Right hindlimb (tissue), 1 donor: ENCODE data around the gene ZNF45.
"Not testable (repeated sequence)": the region's sequence is repeated elsewhere in the genome, so short reads cannot be mapped to it uniquely, and the experiment has no call there.

Experiments
- DNase-seq: peaks from one replicate; pipeline ENCODE4 v3.0.0-alpha.2; 2018

The ZNF45 gene

DNA sequence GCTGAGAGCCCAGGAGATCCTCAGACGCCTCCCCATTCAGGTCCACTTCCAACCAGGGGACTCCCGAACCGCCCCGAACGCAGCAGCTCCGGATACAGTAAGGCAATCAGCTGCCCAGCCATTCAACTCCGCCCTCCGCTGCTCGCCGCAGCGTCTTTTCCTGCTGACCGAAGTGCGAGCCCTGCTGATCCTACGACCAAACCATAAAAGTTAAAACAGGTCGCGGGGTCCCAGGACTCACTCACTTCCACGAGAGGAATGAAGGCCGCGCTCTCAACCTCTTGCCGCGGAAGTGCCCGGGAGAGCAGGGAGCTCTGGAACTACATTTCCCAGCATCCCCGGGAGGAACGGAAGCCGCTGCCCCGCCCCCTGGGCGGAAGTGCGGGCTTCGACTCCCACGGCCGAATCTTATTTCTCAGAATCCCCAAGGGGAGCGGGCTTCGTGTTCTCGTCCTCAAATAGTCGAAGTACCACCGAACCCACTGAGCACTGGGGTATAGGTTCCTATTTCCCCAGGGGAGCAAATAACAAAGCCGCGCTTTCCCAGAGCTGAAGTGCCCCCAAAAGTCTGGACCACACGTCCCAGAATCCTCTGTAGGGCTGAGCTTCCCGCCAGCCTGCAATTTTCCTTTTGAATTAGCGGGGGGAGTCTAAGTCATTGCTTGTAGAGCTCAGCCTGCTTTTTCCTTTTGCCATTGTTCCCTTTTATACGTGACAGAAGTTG, at the start of gene ZNF45:
TSS of gene ZNF45 (minus strand) at position 298 of the 724 bp plus-strand sequence. CDS start 13,097 bp downstream, outside the sequence.
- DNase-seq: peak; percentile 95

DNA sequence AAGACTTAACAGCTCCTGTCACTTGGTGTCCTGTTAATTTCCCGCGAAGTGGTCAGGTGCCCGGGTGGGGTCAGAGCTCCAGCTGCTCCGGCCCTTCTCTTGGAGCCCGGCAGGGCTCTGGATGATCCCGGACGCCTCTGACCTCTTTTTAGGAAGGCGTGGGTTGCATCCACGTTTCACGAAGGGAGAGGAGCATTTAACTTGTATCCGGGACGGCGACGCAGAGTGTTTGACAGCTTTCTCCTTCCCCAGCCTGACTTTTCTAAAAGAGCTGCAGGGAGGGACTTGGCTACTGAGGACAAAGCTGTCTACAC, 49.6 kb upstream of the ZNF45 start:
- no peak for DNase-seq

DNA sequence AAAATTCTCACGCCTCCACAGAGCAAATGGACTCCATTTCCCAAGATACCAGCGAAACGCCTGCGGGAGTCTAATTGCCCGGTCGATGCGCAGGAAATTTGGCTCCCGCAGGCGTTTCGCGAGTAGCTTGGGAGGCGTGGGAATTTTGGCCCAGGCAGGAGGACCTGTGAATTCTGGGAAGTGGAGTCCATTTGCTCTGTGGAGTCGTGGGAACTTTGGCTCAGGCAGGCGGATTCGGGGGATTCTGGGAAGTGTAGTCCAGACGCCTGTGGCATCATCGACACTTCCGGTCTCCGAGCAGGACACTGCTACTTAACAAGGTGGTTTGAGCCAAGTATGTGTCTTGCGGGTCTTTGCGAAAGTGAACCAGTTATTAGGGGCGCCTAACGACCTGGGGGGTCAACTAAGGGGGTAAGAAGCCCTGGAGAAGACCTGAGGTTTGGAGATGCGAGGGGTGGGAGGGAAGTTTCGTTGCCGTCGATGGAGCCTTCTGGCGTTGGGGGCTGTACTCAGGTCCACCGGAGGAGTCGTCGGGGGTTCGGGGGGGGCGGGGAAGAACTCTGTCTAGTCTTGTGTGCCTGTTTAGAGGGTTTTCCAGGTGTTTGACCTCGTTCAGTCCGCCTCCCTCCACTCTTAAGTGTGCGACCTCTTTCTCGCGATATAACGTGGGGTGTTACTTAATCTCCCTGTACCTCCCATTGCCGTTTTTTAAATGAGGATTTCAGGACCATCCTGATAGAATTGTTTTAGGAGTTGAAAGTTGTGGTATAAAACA, 49.0 kb upstream of the ZNF45 start, which contains the start of gene ZNF155:
TSS of gene ZNF155 (plus strand) at position 277 of the 775 bp plus-strand sequence. CDS start 4,356 bp downstream, outside the sequence.
- DNase-seq: peak; percentile 95

DNA sequence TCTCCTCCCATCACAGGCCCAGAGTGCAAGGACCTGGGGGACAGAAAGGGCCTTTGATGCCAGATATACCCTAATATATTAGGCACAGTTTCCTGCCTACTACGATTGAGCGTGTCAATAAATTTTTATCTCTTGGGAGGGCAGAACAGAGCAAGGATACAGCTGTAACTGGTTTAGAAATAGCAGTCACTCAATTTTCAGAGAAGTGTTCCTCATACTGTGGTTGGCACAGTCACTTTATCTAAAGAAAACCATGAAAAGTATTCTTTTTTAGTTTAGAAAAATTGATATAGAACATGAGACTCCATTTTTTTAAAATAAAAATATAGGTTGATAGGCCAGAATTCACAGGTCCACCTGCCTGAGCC, 48.4 kb upstream of the ZNF45 start:
- DNase-seq: no peak

DNA sequence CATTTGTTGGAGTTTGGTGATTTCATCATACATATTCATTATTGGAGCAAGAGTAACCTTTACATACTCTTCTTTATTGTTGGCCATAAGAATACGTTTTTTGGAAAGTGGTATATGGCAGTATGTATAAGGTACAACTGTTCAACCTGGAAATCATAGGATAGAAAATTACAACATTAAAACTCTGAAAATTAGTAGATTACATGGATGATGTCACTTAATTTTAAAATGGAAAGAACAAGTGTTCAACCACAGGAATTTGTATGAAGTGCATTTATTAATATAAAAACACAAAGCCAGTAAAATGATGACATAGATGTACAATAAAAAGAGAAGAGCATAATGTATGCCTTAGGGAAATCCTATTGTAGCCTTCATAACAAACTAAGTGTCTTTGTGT, 41.6 kb upstream of the ZNF45 start:
- DNase-seq: no peak

DNA sequence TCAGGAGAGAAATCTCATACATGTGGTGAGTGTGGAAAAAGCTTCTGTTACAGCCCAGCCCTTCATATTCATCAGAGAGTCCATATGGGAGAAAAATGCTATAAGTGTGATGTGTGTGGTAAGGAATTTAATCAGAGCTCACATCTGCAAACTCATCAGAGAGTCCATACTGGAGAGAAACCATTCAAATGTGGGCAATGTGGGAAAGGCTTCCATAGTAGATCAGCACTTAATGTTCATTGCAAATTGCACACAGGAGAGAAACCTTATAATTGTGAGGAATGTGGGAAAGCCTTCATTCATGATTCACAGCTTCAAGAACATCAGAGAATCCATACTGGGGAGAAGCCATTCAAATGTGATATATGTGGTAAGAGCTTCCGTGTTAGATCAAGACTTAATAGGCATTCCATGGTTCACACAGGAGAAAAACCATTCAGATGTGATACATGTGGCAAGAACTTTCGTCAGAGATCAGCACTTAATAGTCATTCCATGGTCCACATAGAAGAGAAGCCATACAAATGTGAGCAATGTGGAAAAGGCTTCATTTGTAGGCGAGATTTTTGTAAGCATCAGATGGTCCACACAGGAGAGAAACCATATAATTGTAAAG, 31.1 kb upstream of the ZNF45 start:
- no peak for DNase-seq

DNA sequence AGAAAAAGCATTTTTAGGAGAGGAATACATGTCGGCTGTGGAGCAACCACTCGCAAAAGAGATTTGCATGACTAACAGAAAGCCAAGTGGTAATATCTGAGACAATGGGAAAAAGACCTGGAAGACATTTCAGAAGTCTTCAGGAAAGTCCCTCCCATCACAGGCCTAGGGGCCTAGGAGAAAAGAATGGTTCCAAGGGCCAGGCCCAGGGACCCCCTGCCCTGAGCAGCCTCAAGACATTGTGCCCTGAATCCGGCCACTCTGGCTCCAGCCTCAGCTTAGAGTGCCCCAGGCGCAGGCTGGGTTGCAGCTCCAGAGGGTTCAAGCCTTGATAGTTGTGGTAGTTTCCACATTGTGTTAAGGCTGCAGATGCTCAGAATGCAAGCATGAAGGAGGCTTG, 25.3 kb upstream of the ZNF45 start:
- no peak for DNase-seq

DNA sequence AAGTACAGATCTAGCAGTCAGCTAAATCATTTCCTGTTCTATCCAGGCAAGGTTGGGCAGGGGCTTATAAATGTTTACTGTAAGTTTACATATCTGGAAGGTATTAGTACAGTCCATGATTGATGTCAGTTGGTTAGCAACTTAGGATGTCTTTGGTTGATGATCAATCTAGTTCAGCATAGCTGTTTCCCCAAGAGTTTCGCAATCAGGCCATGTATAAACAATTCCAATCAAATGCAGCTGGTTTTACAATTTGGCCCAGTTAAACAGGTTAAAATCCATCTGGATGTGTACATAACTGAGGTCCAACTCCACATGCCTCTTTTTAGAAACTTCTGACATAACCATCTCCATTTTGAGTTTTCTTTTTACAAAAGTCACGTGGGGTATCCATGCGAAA, 22.8 kb upstream of the ZNF45 start:
- DNase-seq: no peak

DNA sequence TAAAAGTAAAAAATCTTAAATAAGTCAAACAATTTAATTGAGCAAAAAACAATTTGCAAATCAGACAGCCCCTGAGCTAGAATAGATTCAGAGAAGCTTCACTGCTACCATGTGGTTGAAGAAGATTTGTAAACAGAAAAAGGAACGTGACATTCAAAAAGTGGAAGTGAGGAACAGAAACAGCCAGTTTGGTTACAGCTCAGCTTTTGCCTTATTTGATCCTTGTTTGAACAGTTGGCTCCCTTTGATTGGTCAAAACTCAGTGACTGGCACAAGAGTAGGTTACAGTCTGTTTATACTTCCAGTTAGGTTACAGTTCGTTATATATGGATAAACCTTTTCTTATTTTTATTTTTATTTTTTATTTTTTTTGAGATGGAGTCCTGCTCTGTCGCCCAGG, 21.7 kb upstream of the ZNF45 start:
- no peak for DNase-seq

DNA sequence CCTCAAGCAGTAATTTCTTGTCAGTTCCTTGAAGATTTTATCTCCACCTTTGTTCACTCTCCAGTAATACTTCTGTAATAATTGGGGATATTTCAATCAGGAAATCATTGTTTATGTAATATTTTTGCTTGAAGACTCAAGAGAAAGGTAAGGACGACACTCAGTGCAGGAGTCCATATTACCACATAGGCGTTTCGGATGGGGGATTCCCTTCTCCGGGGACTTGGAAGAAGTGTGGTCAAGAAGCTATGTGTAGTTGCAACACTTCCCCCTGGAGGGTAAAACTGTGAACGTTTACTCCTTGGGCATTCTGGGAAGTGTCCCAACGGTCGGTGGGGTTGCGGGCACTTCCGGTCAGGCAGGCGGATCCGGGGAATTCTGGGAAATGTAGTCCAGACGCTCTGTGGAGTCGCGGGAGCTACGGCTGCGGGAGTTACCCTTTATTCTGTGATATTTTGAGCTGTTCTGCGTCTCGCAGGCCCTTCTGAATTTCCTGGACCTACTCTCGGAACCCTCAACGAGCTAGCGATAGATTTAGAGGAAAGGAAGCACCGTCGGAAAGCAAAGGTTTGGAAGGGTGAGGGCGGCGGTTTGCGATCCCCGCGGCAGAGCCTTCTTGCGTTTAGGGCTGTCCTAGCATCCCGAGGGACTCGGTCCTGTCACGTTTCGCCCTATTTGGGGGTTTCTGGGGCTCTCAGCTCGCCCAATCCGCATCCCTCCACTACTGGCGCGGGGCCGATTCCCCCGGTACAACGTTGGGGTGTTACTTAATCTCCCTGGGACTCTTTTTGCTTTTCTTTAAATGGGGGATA, 16.0 kb upstream of the ZNF45 start, which contains the start of gene ZNF221:
TSS of gene ZNF221 (plus strand) at position 395 of the 812 bp plus-strand sequence. CDS start 11,499 bp downstream, outside the sequence.
- peak; percentile 93 for DNase-seq

DNA sequence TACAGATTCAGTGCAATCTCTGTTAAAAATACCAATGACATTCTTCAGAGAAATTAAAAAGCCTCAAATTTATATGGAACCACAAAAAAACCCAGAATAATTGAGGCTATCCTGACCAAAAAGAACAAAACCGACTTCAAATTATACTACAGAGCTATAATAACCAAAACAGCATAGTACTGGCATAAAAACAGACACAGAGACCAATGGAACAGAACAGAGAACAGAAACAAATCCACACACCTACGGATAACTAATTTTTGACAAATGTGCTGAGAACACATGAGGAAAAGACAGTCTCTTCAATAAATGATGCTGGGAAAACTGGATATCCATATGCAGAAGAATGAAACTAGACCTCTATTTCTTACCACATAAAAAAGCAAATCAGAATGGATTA, 14.7 kb upstream of the ZNF45 start:
- DNase-seq: not testable (repeated sequence)

DNA sequence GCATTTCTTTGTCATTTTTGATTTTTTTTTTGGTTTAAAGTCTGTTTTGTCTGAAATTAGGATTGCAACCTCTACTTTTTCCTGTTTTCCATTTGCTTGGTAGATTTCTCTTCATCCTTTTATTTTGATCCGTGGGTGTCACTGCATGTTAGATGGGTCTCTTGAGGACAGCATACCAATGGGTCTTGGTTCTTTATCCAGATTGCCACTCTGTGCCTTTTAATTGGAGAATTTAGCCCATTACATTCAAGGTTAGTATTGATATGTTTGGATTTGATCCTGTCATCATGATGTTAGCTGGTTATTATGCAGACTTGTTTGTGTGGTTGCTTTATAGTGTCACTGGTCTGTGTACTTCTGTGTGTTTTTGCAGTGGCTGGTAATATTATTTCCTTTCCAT, 12.3 kb upstream of the ZNF45 start:
- not testable (repeated sequence) for DNase-seq

DNA sequence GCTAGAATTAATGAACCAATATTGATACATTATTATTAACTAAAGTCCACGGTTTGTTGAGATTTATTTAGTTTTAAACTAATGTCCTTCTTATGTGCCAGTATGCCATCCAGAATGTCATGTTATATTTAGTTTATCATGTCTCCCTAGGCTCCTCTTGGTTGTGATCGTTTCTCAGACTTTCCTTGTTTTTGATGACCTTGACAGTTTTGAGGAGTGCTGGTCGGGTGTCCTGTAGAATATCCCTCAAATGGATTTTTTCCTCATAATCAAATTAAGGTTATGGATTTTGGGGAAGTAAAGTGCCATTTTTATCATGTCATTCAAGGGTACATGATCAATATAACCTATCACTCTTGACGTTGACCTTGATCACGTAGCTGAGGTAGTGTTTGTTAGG, 6.1 kb upstream of the ZNF45 start:
- no peak for DNase-seq

DNA sequence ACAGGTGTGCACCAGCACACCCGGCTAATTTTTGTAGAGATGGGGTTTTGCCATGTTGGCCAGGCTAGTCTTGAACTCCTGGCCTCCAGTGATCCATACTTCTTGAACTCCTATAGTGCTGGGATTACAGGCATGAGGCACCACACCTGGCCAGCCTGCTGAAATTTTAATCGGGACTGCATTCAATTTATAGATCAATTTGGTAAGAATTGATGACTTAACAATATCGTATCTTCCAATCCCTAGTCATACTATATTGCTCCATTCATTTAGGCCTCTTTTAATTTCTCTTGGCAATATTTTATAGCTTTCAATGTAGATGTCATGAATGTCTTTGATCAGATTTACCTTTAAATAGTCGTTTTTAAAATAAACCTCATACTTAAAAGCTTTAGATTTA, 5.6 kb upstream of the ZNF45 start:
- DNase-seq: no peak

DNA sequence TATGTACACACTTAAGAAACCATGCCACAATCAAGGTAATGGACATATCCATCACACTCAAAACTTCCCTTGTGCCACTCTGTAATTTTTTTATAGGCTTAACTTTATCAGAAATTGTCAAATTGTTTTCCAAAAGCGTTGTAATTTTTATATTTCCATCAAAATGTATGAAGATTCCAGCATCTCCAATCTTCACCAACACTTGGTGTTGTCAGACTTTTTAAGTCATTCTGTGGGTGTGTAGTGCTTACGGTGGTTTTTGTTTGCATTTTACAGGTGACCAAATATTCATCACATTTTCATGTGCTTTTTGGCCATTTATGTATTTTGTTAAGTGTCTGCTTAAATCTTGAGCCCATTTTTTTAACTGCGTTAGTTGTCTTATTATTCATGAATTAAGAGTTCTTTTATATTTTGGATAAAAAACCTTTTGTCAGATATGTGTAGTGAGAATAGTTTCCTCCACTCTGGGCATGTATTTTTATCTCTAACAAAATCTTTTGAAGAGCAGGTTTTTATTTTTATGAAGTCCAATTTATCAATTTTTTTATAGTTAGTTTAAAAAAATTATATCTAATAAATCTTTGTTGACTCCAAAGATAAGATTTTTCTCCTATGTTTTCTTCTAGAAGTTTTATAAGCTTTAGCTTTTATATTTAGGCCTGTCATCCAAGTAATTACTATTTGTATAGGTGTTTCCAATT, 4.6 kb upstream of the ZNF45 start:
- no peak for DNase-seq

DNA sequence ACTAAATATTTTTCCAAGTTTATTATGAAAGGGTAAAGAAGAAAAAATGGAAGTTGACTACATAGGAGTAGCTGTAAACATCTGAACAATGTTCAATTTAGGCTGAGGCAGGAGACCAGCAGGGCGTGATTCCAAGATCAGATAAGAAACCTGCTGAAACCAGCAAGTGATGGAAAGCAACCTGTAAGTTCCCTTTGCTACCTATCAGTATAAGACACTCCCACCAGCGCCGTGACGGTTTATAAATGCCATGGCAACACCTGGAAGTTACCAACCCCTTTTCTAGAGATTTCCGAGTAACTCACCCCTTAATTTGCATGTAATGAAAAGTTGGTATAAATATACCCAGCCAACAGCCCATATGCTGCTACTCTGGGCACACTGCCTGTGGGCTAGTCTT, 1.1 kb upstream of the ZNF45 start:
- DNase-seq: no peak

DNA sequence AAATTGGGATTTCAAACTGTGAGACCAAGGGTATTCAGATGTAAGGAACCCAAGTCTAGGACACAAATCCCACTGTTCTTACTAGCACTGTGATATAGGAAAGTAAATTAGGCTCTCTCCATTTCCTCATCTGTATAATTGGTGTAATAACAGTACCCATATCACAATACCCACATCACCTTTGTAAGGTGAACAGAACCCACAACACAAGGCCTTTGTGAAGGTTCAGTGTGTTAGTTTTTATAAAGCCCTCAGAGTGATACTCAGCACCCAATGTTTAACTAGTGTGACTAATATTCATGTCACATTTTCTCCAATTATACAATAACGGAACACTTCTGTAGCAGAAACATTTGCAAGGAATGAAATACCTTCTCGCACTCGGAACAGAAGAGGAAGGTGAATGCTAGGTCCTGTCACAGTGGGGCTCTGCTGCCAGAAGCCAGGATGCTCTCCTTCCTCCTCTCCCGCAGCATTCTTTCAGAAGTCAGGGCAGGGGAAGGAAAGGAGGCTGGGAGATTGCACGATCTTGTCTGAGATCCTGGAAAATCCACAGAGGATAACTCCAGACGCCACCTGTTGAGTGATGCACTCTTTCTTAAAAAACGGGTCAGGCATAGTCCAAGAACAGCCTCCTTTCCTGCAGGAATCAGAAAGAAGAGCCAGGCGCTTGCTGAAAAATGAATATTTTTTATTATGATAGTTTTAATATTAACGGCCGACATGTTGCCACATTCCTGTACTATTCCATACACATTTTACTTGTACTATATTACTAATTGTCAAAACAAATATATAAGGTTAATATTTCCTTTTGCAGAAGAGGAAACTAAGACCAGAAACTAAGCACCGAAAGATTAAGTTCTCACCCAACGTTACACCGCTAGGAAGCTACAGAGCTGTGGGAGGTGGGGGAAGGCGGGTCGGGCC, 762 bp downstream of the ZNF45 start:
- no peak for DNase-seq

DNA sequence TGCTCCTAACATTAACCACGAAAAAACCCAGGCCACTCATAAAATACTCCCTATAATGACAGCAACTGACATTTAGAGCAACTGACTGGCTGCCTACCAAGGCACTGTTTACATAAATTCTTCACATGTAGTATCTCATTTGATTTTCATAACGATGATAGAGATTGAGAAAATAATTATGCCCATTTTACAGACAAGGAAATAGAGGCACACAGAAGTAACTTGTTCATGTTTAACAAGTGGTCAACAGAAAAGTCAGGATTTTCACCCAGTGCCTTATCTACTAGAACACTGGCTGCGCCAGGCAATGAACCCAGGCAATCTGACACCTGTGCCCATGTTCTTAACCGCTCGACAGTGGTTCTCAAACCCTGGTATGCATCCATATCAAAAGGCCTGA, 6.3 kb downstream of the ZNF45 start:
- no peak for DNase-seq

DNA sequence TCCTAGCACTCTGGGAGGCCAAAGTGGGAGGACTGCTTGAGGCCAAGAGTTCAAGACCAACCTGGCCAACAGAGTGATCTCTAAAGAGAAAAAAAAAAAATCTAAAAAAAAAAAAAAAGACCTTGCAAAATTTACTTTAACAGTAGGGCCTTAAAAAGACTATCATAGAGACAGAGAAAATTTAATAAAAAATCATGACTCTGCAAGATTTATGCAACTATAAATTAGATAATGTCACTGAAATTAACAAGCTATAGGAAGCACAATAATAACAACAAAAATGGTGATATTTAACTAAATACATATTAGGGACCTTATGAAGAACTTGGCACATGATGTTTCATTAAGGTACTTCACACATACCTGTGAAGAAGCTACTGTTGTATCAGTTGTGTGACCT, 11.2 kb downstream of the ZNF45 start:
- no peak for DNase-seq

DNA sequence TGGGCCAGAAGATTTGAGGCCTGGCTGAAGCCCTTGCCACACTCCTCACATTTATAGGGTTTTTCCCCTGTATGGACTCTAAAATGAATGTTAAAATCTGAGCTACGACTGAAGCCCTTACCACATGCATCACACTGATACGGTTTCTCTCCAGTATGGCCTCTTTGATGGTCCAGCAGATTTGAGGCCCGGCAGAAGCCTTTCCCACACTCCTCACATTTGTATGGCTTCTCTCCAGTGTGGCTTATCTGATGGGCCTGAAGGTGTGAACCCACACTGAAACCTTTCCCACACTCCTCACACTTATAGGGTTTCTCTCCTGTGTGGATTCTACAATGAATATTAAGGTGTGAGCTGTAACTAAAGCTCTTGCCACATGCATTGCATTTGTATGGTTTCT, 21.0 kb downstream of the ZNF45 start:
- no peak for DNase-seq

DNA sequence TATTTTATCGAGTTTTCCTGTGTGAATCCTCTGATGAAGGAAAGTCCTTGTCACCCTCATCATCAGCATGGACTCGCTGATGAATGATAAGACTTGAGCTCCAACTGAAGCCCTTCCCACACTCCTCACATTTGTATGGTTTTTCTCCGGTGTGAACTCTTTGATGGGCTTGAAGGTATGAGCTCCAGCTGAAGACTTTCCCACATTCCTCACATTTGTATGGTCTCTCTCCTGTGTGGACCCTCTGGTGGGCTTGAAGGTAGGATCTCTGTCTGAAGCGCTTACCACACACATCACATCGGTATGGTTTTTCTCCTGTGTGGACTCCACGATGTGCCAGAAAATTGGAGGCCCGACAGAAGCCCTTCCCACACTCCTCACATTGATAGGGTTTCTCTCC, 21.7 kb downstream of the ZNF45 start:
- DNase-seq: no peak
